Kidney epithelial cell (primary cell): Measurements from ENCODE around the gene FSTL3. TPM values are rescaled to one million over a fixed set of nuclear protein-coding genes. Genes with fewer than 3 reads are reported as not detected.

ENCODE experiments used
- DNase-seq: peaks from one replicate; pipeline ENCODE4 v3.0.0-alpha.2; 2010; ENCODE audit warnings: low read depth
- H3K27me3 ChIP-seq: 2 replicates; pipeline ENCODE4 v1.6.0; 2011; ENCODE audit warnings: low read length; ENCODE audit not compliant: control insufficient read depth, insufficient read depth
- H3K36me3 ChIP-seq: 2 replicates; pipeline ENCODE4 v1.5.1; 2011; ENCODE audit warnings: low read length; ENCODE audit not compliant: control insufficient read depth, insufficient read depth
- H3K4me3 ChIP-seq: 2 replicates; pipeline ENCODE4 v1.5.1; 2011; ENCODE audit warnings: low read depth, mild to moderate bottlenecking, control low read depth, low read length
- CTCF ChIP-seq: IDR thresholded peaks from 2 replicates; pipeline ENCODE4 v1.5.1; 2011; ENCODE audit warnings: mild to moderate bottlenecking, moderate library complexity, low read length, control low read depth, inconsistent platforms; ENCODE audit not compliant: insufficient read depth, poor library complexity, severe bottlenecking
- total RNA-seq: library from RNA; depleted of rRNA; stranded (reverse); fragments of >200 nt; gene quantifications from 2 replicates; pipeline ENCODE4 v1.2.3, GENCODE V29; 2015

The FSTL3 gene
- total RNA-seq, 1 donor from 2014 or later, result 378 TPM

DNA sequence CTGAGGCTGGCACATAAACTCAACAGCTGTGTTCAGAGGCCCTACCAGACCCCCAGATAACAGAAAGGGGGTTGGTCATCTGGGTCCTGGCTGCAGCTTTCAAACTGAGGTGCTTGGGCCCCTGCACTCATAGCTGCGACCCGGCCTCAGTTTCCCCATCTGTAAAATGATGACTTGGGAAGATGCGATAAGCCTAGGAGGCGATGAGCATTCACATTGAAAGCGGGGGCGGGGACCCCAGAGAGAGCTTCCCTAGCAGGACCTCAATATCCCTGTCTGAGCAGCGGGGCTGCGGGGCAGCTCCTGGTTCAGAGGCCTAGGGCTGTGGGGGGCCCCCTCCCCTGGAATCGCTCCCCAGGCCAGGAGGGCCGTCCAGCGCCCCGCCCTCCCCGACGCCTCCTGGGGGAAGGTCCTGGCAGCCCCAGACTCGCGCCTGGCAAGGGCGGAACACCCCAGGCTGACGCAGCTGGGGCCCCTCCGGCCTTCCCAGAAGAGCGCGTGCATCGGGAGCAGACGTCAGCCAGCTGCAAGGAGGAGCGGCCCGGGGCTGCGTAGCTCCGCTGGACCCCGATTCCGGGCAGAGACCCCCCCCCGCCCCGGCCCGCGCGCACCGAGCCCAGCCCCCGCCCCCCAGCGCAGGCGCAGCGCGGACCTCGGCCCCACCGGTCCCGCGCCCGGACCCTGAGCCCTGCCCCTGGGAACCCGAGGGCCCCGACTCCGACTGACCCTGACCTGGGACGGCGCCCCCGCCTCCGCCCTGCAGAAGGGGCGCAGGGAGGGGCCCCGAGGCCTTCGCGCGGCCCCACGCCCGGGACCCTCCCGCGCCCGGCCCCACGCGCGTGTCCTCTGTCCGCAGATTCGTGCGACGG, 3.5 kb downstream of the FSTL3 start:
- H3K36me3 ChIP-seq, result peaks cover 4% of the 10 kb centered on the region
- no peaks in the 10 kb centered on the region for H3K27me3 ChIP-seq
- TF ChIP-seq CTCF, result no peak
- DNase-seq, result no peak
- peak overlapping the region; percentile 45 for H3K4me3 ChIP-seq

GRCh38 chr19:680287-681028, 4.3 kb downstream of the FSTL3 start:
- no peak for TF ChIP-seq CTCF
- Histone ChIP-seq H3K4me3 (peak overlapping the region; percentile 45), H3K36me3 (peaks cover 4% of the 10 kb centered on the region), H3K27me3 (no peaks in the 10 kb centered on the region)
- DNase-seq, result peak; percentile 86

GRCh38 chr19:681029-682019, 5.1 kb downstream of the FSTL3 start:
- no peaks in the 10 kb centered on the region for H3K27me3 ChIP-seq

GRCh38 chr19:682678-683320, 6.6 kb downstream of the FSTL3 start:
- TF ChIP-seq CTCF, result no peak
- DNase-seq, result no peak
- Histone ChIP-seq H3K27me3 (no peaks in the 10 kb centered on the region), H3K4me3 (no peak overlapping the region), H3K36me3 (peaks cover 4% of the 10 kb centered on the region)

More at GRCh38 chr19:681029-682019, 5.1 kb downstream of the FSTL3 start:
- Histone ChIP-seq H3K36me3 (peaks cover 4% of the 10 kb centered on the region), H3K4me3 (peak overlapping the region; percentile 42)
- TF ChIP-seq CTCF, result no peak
- DNase-seq, result no peak

- TF ChIP-seq CTCF, result no peak
- peaks cover 2% of the 10 kb centered on the region for H3K36me3 ChIP-seq
- no peak for DNase-seq
- no peaks in the 10 kb centered on the region for H3K27me3 ChIP-seq
- H3K4me3 ChIP-seq, result no peak overlapping the region
Measured at GRCh38 chr19:685454-685931, 9.3 kb downstream of the FSTL3 start.
